Measurements from ENCODE around the gene HSPA12B. TPM values are rescaled to one million over a fixed set of nuclear protein-coding genes. Genes with fewer than 3 reads are reported as not detected.

Gene HSPA12B
- total and polyA plus RNA-seq, 2 of the 4 experiments (the other 2 are of a cell fraction) = not detected

GRCh38 chr20:3747471-3747870 lies 15.0 kb downstream of the HSPA12B start:
- BruUV-seq (replicated peaks) = no TSS peak
- H4K20me1 ChIP-seq (ENCODE audit: insufficient read depth, low read length) = 0 out of 2 replicates have a peak, but pooled peaks cover under 1% of the 10 kb centered on the region
- no peaks in the 10 kb centered on the region for H3K9me3 ChIP-seq (ENCODE audit: control insufficient read depth, insufficient read depth, low read length)
- ATAC-seq (ENCODE audit: low read depth) = no peak
- H2BK15ac ChIP-seq (ENCODE audit: low read depth, low read length) = no peak overlapping the region
- H3K23ac ChIP-seq (ENCODE audit: low read depth, low read length) = no peak overlapping the region
- no peak for TF ChIP-seq POLR2A (IDR thresholded peaks at IDR 0.05; ENCODE audit: low read depth, low read length)
- TF ChIP-seq NFE2L2 (IDR thresholded peaks at IDR 0.05; ENCODE audit: low read depth, low read length) = no peak
- TF ChIP-seq USF2 (IDR thresholded peaks at IDR 0.05; ENCODE audit: low read depth, low read length) = no peak
- no peak for TF ChIP-seq FOS (IDR thresholded peaks at IDR 0.05; ENCODE audit: low read depth, low read length)
- ChIA-PET POLR2A (ENCODE audit: unreplicated experiment) (no interaction called here), CTCF (interaction anchor here (0.5 kb wide), 1 partner anchor 11 kb away, joined by 3 read pairs; no protein-coding TSS in a partner anchor)
- no peak overlapping the region for H3K14ac ChIP-seq (replicated peaks; ENCODE audit: low read depth, low read length)
- H3K9ac ChIP-seq (ENCODE audit: low read depth, low read length) = no peak overlapping the region
- H3K56ac ChIP-seq (ENCODE audit: extremely low read depth, insufficient read depth, low read length) = no peak overlapping the region
- no peak overlapping the region for H4K5ac ChIP-seq (ENCODE audit: low read depth, low read length)
- no peak overlapping the region for H3K18ac ChIP-seq (ENCODE audit: low read depth, low read length)
- H3K27me3 ChIP-seq (ENCODE audit: control insufficient read depth, insufficient read depth, low read length) = peaks cover 12% of the 10 kb centered on the region
- intact Hi-C loops (cut with micrococcal nuclease) (no loop called here), in situ Hi-C loops (cut with MboI; ENCODE audit: low sequenced_read_pairs) (no loop called here), dilution Hi-C loops (cut with HindIII; ENCODE audit: low sequenced_read_pairs, unreplicated experiment) (no loop called here)
- no peak overlapping the region for H2BK5ac ChIP-seq (ENCODE audit: low read depth, low read length, poor library complexity, severe bottlenecking)
- H2BK120ac ChIP-seq (ENCODE audit: low read depth, low read length) = no peak overlapping the region
- H2AK5ac ChIP-seq (ENCODE audit: low read depth, low read length) = no peak overlapping the region
- WGBS, 2 experiments (ENCODE audit: extremely low coverage in 2 of 2, insufficient read length in 1 of 2) = 100% methylated on average over 1 of the region's 2 CpGs; no CpG with 5 or more reads in 1 of the 2 experiments
- H3K36me3 ChIP-seq (ENCODE audit: control insufficient read depth, insufficient read depth, low read length) = peaks cover 2% of the 10 kb centered on the region
- no peaks in the 10 kb centered on the region for H3K9me1 ChIP-seq (ENCODE audit: insufficient read depth, low read length)
- H2BK20ac ChIP-seq (ENCODE audit: low read depth, low read length) = no peak overlapping the region
- H3K27ac ChIP-seq (ENCODE audit: insufficient read depth, low read length) = no peak overlapping the region
- H2AFZ ChIP-seq (replicated peaks; ENCODE audit: low read length, poor library complexity) = no peak overlapping the region
- no peak overlapping the region for H3K4me3 ChIP-seq (ENCODE audit: insufficient read depth, low read depth, low read length)
- no peak overlapping the region for H4K8ac ChIP-seq (ENCODE audit: low read depth in 2 of 2, low read length in 2 of 2)
- H3K4me1 ChIP-seq (ENCODE audit: control insufficient read depth, insufficient read depth, low read length) = no peaks in the 10 kb centered on the region
- H3K79me1 ChIP-seq (ENCODE audit: low read depth in 1 of 2, low read length in 2 of 2) = no peaks in the 10 kb centered on the region
- H3K4me2 ChIP-seq (ENCODE audit: low read depth, low read length) = no peak overlapping the region
- H2AK9ac ChIP-seq (replicated peaks; ENCODE audit: low read depth, low read length, poor library complexity) = no peak overlapping the region
- H4K91ac ChIP-seq (ENCODE audit: insufficient read depth, low read depth, low read length) = no peak overlapping the region
- H3K4ac ChIP-seq (ENCODE audit: low read depth, low read length) = no peak overlapping the region
- no peak for DNase-seq

Data from IMR-90 (cell line).